K562 (cell line): ENCODE data around the gene HEXD. TPM values are rescaled to one million over a fixed set of nuclear protein-coding genes. Genes with fewer than 3 reads are reported as not detected.

Experiments used
- CCAR2 ChIP-seq: fragments of 200-400 bp; formaldehyde crosslinking; IDR thresholded peaks from 2 replicates; pipeline ENCODE4 v1.6.1; 2017; ENCODE audit warnings: mild to moderate bottlenecking, low read depth, low read length
- CREB1 ChIP-seq, 2 experiments: sonication (generic) in 1 of 2; formaldehyde crosslinking in 1 of 2; IDR thresholded peaks; 2 replicates each; pipeline versions ENCODE4 v1.6.1 to v1.8.0; 2012 to 2022; ENCODE audit warnings: inconsistent platforms in 1 of 2, mild to moderate bottlenecking in 1 of 2, missing genetic modification reagents in 1 of 2, moderate library complexity in 1 of 2
- FOXJ2 ChIP-seq: fragments of 200-800 bp; sonication (Bioruptor generic); IDR thresholded peaks from 2 replicates; pipeline ENCODE4 v1.6.1; 2016; ENCODE audit warnings: missing genetic modification characterization, missing compliant biosample characterization
- HMG20A ChIP-seq: fragments of 450-650 bp; formaldehyde crosslinking; conservative IDR thresholded peaks from 2 replicates; pipeline ENCODE4 v1.4.0; 2020; ENCODE audit warnings: mild to moderate bottlenecking, mixed read lengths
- HNRNPUL1 ChIP-seq: fragments of 200-400 bp; formaldehyde crosslinking; IDR thresholded peaks from 2 replicates; pipeline ENCODE4 v1.6.1; 2017; ENCODE audit warnings: low read length
- MYBL2 ChIP-seq, 2 experiments: fragments of 450-650 bp in 1 of 2; sonication (generic) in 1 of 2; formaldehyde crosslinking in 1 of 2; IDR thresholded peaks; 2 replicates each; pipeline versions ENCODE4 v1.6.1 to v1.8.1; 2017 to 2022; ENCODE audit warnings: borderline replicate concordance in 1 of 2, inconsistent platforms in 1 of 2, low read depth in 1 of 2, mild to moderate bottlenecking in 1 of 2, missing genetic modification reagents in 1 of 2, moderate library complexity in 1 of 2
- PHF8 ChIP-seq: fragments of 200-600 bp; sonication (generic); IDR thresholded peaks from 2 replicates; pipeline ENCODE4 v1.6.1; 2012; ENCODE audit warnings: mixed run types, mild to moderate bottlenecking, inconsistent platforms, low read length, moderate library complexity, borderline replicate concordance
- STAG1 ChIP-seq: sonication (generic); formaldehyde crosslinking; IDR thresholded peaks from 2 replicates; pipeline ENCODE4 v1.5.0; 2020; ENCODE audit warnings: missing genetic modification reagents, borderline replicate concordance
- TFE3 ChIP-seq: fragments of 450-650 bp; formaldehyde crosslinking; IDR thresholded peaks from 2 replicates; pipeline ENCODE4 v1.4.0; 2020; ENCODE audit warnings: mild to moderate bottlenecking, mixed read lengths
- THAP12 ChIP-seq: fragments of 250-450 bp; sonication (Bioruptor Pico); IDR thresholded peaks from 2 replicates; pipeline ENCODE4 v1.9.0; 2021; ENCODE audit warnings: mild to moderate bottlenecking, inconsistent platforms
- WHSC1 ChIP-seq: IDR thresholded peaks from one replicate; pipeline ENCODE4 v1.6.1; 2012; ENCODE audit warnings: low read length, control low read depth, inconsistent platforms
- XRCC4 ChIP-seq: IDR thresholded peaks from one replicate; pipeline ENCODE4 v1.6.1; 2011; ENCODE audit not compliant: insufficient read depth, insufficient read length; ENCODE audit errors: extremely low read depth
- YY1 ChIP-seq, 3 experiments: IDR thresholded peaks; 2 replicates each; pipeline ENCODE4 v1.6.1; 2011; ENCODE audit warnings: low read length in 2 of 3, mild to moderate bottlenecking in 2 of 3, moderate library complexity in 2 of 3, borderline replicate concordance in 1 of 3, control low read depth in 1 of 3, low read depth in 1 of 3; ENCODE audit not compliant: insufficient read depth in 3 of 3, insufficient replicate concordance in 2 of 3, control insufficient read depth in 1 of 3, insufficient read length in 1 of 3; ENCODE audit errors: extremely low read depth in 1 of 3
- ZNF24 ChIP-seq: fragments of 450-650 bp; IDR thresholded peaks from 2 replicates; pipeline ENCODE4 v1.6.1; 2016
- ZNF324 ChIP-seq: fragments of 250-450 bp; sonication (Bioruptor Pico); IDR thresholded peaks from 2 replicates; pipeline ENCODE4 v1.4.0; 2020; ENCODE audit warnings: mild to moderate bottlenecking
- ZNF561 ChIP-seq: fragments of 450-650 bp; formaldehyde crosslinking; conservative IDR thresholded peaks from 2 replicates; pipeline ENCODE4 v1.4.0; 2020; ENCODE audit warnings: mild to moderate bottlenecking, moderate library complexity
- ZNF76 ChIP-seq: fragments of 250-450 bp; sonication (Bioruptor Pico); IDR thresholded peaks from 2 replicates; pipeline ENCODE4 v1.4.0; 2020; ENCODE audit warnings: mild to moderate bottlenecking, moderate library complexity, borderline replicate concordance
- polyA plus RNA-seq, 8 experiments: library from polyadenylated mRNA; depleted of rRNA in 4 of 8; stranded (reverse) in 5 of 8; unstranded in 3 of 8; fragments of >200 nt; fragmentation: Nextera tagmentation in 2 of 8; fragmentation: Illumina TruSeq in 1 of 8; extraction: Ambion mirVana in 2 of 8; extraction: Trizol in 1 of 8; gene quantifications; 2 replicates each; pipeline versions ENCODE4 v1.2.1 to v1.2.3, GENCODE V29; 2011 to 2014; ENCODE audit warnings: inconsistent platforms in 1 of 8, missing spikeins in 1 of 8
- total RNA-seq, 7 experiments: library from RNA; depleted of rRNA in 6 of 7; stranded (reverse); fragments of >200 nt in 6 of 7; fragmentation: Illumina TruSeq in 2 of 7; extraction: Trizol in 2 of 7; gene quantifications; 2 replicates each; pipeline versions ENCODE4 v1.2.1 to v1.2.3, GENCODE V29; 2011 to 2021; ENCODE audit warnings: low replicate concordance in 1 of 7
- TF ChIP-seq, protein P1 (sequence below), 2 experiments: fragments of 200-800 bp in 1 of 2; sonication (Bioruptor generic) in 1 of 2; sonication (generic) in 1 of 2; formaldehyde crosslinking in 1 of 2; IDR thresholded peaks in 1 of 2; conservative IDR thresholded peaks in 1 of 2; 2 replicates each; pipeline versions ENCODE4 v1.5.0 to v1.6.1; 2016 to 2020; ENCODE audit warnings: missing compliant biosample characterization in 1 of 2, missing genetic modification characterization in 1 of 2, missing genetic modification reagents in 1 of 2
- TF ChIP-seq, protein P2 (sequence below): fragments of 250-450 bp; sonication (Bioruptor Pico); IDR thresholded peaks from 2 replicates; pipeline ENCODE4 v1.5.1; 2021; ENCODE audit warnings: mild to moderate bottlenecking

The HEXD gene
- total and polyA plus RNA-seq, 9 of the 15 experiments (the other 6 are each of a cell fraction or from before 2014, with no cell fraction given) = 1.0 to 25.3 (median 10.0) TPM

DNA sequence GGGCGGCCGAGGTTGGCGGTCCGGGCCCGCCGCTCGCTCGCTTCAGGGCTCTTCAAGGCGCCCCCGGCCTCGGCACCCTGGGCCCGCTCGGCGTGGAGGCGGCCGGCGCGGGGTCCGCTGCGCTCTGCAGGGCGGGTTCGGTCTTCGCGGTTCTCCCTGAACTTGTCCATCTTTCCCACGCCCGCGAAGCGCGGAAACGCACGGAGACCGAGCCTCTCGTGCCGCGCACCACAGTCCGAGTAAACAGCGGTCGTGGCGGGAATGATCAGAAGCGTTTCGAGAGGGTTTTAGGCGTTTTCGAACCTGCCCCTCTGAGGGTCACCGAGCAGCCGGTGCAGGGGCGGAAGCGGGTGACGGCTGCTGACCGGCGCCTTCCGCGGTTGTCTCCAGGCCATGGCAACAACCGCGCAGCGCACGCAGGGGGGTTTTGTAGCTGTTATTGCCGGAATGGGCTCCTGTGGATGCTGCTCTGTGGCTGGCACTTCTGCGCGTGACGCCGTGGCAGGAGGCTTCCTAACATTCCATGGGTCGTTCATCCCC, 40.8 kb downstream of the HEXD start (continued):
- TF ChIP-seq MYBL2 (IDR thresholded peaks at IDR 0.05; ENCODE audit: low read depth) (no peak), MYBL2 (CRISPR knock-in tag; IDR thresholded peaks at IDR 0.05; ENCODE audit: borderline replicate concordance) (no peak), YY1 (IDR thresholded peaks at IDR 0.05; ENCODE audit: borderline replicate concordance in 1 of 3, control insufficient read depth in 1 of 3, extremely low read depth in 1 of 3, insufficient read depth in 3 of 3, insufficient read length in 1 of 3, insufficient replicate concordance in 2 of 3, low read depth in 1 of 3, low read length in 2 of 3) (no peak), FOXJ2 (tag) (no peak), WHSC1 (no peak), XRCC4 (no peak), ZNF24 (0 out of 2 replicates have a peak, but pooled peaks have one; percentile 2), HNRNPUL1 (no peak), CCAR2 (no peak), HMG20A (CRISPR knock-in tag) (no peak), STAG1 (CRISPR knock-in tag) (0 out of 2 replicates have a peak, but pooled peaks have one; percentile 36), THAP12 (CRISPR knock-in tag) (no peak), ZNF561 (no peak), CREB1 (IDR thresholded peaks at IDR 0.05) (no peak), CREB1 (CRISPR knock-in tag; IDR thresholded peaks at IDR 0.05) (no peak), ZNF76 (CRISPR knock-in tag) (no peak), TFE3 (CRISPR knock-in tag) (no peak), PHF8 (no peak), ZNF324 (CRISPR knock-in tag) (no peak)
- TF ChIP-seq, protein P1, sequence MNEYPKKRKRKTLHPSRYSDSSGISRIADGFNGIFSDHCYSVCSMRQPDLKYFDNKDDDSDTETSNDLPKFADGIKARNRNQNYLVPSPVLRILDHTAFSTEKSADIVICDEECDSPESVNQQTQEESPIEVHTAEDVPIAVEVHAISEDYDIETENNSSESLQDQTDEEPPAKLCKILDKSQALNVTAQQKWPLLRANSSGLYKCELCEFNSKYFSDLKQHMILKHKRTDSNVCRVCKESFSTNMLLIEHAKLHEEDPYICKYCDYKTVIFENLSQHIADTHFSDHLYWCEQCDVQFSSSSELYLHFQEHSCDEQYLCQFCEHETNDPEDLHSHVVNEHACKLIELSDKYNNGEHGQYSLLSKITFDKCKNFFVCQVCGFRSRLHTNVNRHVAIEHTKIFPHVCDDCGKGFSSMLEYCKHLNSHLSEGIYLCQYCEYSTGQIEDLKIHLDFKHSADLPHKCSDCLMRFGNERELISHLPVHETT (CRISPR knock-in tag; conservative IDR thresholded peaks at IDR 0.05 in 1 of 2, IDR thresholded peaks at IDR 0.05 in 1 of 2) = no peak
- TF ChIP-seq, protein P2, sequence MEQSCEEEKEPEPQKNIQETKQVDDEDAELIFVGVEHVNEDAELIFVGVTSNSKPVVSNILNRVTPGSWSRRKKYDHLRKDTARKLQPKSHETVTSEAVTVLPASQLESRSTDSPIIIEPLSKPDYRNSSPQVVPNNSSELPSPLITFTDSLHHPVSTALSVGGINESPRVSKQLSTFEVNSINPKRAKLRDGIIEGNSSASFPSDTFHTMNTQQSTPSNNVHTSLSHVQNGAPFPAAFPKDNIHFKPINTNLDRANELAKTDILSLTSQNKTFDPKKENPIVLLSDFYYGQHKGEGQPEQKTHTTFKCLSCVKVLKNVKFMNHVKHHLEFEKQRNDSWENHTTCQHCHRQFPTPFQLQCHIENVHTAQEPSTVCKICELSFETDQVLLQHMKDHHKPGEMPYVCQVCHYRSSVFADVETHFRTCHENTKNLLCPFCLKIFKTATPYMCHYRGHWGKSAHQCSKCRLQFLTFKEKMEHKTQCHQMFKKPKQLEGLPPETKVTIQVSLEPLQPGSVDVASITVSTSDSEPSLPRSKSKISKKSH (CRISPR knock-in tag) = no peak
